Adrenal gland (tissue), 5 donors: ENCODE results near the gene STC2.

Source experiments
- POLR2A ChIP-seq, 2 donors: fragments of 450-650 bp; IDR thresholded peaks; one replicate each; pipeline ENCODE4 v1.6.1; 2017; ENCODE audit warnings: antibody characterized with exemption in 2 of 2, mild to moderate bottlenecking in 2 of 2, moderate library complexity in 1 of 2
- TF ChIP-seq, protein P1 (sequence below), 6 experiments: fragments of 450-650 bp in 4 of 6; fragments of 200-600 bp in 2 of 6; sonication (generic) in 1 of 6; IDR thresholded peaks; 1 replicate in 5 of 6; 2 replicates in 1 of 6; pipeline versions ENCODE4 v1.5.1 to v1.8.0; 2016 to 2021; ENCODE audit warnings: antibody characterized with exemption in 6 of 6, mild to moderate bottlenecking in 2 of 6, moderate library complexity in 1 of 6
- donor health status: DM: no; HTN: no; CAD: no.

DNA sequence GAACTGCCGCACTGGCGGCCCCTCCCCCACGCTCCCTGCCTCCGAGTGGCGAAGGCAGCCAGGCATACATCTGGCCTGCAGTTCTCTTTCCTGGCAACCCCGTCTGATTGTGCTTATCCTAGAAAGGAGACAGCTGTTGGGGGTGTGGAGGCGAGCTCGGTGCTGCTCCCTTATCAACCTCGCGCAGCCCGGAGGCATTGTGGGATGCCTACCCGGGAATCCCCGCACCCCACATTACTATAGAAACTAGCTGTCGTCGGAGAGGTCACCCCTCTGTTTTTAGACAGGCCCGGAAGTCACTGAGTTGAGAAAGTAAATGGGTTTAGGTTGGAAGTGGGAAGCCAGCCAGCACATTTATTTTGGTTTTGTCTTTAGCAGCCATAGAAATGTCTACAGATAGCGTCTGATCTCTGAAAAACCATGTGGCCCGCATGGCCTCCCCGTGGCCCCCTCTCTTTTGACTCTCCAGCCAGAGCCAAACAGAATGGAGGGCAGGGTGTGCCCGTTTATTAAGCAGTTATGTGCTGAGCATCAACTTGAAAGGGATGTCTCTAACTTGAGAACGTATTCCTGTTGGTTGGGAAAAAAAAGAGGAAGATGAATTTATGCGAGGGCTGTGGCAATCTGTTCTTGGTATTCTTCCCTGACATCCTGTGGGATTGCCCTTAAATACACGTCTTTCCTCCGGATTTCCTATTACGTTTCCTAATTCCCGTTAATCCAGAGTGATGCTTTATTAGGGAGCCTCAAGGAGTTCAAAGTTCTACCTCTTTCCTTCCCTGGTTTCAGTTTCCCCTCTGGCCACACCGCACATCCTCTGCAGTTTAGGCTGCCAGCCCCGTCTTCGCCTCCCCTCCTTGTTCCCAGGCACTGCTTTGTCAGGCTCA lies 3.9 kb downstream of the STC2 start:
- TF ChIP-seq, protein P1, sequence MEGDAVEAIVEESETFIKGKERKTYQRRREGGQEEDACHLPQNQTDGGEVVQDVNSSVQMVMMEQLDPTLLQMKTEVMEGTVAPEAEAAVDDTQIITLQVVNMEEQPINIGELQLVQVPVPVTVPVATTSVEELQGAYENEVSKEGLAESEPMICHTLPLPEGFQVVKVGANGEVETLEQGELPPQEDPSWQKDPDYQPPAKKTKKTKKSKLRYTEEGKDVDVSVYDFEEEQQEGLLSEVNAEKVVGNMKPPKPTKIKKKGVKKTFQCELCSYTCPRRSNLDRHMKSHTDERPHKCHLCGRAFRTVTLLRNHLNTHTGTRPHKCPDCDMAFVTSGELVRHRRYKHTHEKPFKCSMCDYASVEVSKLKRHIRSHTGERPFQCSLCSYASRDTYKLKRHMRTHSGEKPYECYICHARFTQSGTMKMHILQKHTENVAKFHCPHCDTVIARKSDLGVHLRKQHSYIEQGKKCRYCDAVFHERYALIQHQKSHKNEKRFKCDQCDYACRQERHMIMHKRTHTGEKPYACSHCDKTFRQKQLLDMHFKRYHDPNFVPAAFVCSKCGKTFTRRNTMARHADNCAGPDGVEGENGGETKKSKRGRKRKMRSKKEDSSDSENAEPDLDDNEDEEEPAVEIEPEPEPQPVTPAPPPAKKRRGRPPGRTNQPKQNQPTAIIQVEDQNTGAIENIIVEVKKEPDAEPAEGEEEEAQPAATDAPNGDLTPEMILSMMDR (IDR thresholded peaks at IDR 0.05), result no peak
- TF ChIP-seq POLR2A (IDR thresholded peaks at IDR 0.05), result no peak
